AG04450 (cell line): ENCODE measurements around the gene AKAP5. TPM values are rescaled to one million over a fixed set of nuclear protein-coding genes. Genes with fewer than 3 reads are reported as not detected.

Experiments used
- CTCF ChIA-PET: fragments of 300-600, 350-600 bp; formaldehyde crosslinking; extraction: SDS; loops from one replicate; lab custom pipeline; 2022; ENCODE audit warnings: antibody characterized with exemption, inconsistent platforms; lab: Charles Lee
- POLR2A ChIA-PET: fragments of 350-600 bp; formaldehyde crosslinking; extraction: SDS; loops from one replicate; lab custom pipeline; 2021; ENCODE audit warnings: antibody characterized with exemption, inconsistent platforms; lab: Yijun Ruan, JAX
- DNase-seq: peaks from one replicate; pipeline ENCODE4 v3.0.0-alpha.2; 2011; ENCODE audit warnings: low read depth, low spot score
- H3K27ac ChIP-seq: one replicate; pipeline ENCODE4 v1.5.1; 2012; ENCODE audit warnings: low read depth, low read length, control low read depth
- H3K27me3 ChIP-seq: one replicate; pipeline ENCODE4 v1.6.0; 2012; ENCODE audit warnings: low read length; ENCODE audit not compliant: control insufficient read depth, insufficient read depth
- H3K4me3 ChIP-seq: 2 replicates; pipeline ENCODE4 v1.5.1; 2011; ENCODE audit warnings: mild to moderate bottlenecking, low read depth, low read length, control low read depth
- H3K9me3 ChIP-seq: 2 replicates; pipeline ENCODE4 v1.5.1; 2012; ENCODE audit warnings: low read length; ENCODE audit not compliant: control insufficient read depth, insufficient read depth
- polyA plus RNA-seq: library from polyadenylated mRNA; depleted of rRNA; stranded (reverse); fragments of >200 nt; gene quantifications from 2 replicates; pipeline ENCODE4 v1.2.3, GENCODE V29; 2011; rRNA removed
- TF ChIP-seq, protein P1 (sequence below): IDR thresholded peaks from 2 replicates; pipeline ENCODE4 v1.5.1; 2011; ENCODE audit warnings: low read depth, low read length, control low read depth, inconsistent platforms

AKAP5 gene
- polyA plus RNA-seq, 1 experiment = 0.77 TPM

- Histone ChIP-seq H3K27ac (no peak overlapping the region), H3K9me3 (no peaks in the 10 kb centered on the region), H3K4me3 (no peak overlapping the region), H3K27me3 (no peaks in the 10 kb centered on the region)
- POLR2A ChIA-PET = interaction anchor here (1.0 to 1.2 kb wide), 2 partner anchors 14 to 22 kb away, joined by 3 read pairs; partner anchors contain the start of genes HSPA2, ZBTB1 and ZBTB25
- CTCF ChIA-PET = interaction anchor here (0.6 to 1.1 kb wide), 2 partner anchors 8 to 118 kb away, joined by 3 read pairs; no protein-coding TSS in a partner anchor
- DNase-seq = no peak
- TF ChIP-seq, protein P1, sequence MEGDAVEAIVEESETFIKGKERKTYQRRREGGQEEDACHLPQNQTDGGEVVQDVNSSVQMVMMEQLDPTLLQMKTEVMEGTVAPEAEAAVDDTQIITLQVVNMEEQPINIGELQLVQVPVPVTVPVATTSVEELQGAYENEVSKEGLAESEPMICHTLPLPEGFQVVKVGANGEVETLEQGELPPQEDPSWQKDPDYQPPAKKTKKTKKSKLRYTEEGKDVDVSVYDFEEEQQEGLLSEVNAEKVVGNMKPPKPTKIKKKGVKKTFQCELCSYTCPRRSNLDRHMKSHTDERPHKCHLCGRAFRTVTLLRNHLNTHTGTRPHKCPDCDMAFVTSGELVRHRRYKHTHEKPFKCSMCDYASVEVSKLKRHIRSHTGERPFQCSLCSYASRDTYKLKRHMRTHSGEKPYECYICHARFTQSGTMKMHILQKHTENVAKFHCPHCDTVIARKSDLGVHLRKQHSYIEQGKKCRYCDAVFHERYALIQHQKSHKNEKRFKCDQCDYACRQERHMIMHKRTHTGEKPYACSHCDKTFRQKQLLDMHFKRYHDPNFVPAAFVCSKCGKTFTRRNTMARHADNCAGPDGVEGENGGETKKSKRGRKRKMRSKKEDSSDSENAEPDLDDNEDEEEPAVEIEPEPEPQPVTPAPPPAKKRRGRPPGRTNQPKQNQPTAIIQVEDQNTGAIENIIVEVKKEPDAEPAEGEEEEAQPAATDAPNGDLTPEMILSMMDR = no peak
Observed at GRCh38 chr14:64518229-64518628, 52.9 kb downstream of the AKAP5 start.

DNA sequence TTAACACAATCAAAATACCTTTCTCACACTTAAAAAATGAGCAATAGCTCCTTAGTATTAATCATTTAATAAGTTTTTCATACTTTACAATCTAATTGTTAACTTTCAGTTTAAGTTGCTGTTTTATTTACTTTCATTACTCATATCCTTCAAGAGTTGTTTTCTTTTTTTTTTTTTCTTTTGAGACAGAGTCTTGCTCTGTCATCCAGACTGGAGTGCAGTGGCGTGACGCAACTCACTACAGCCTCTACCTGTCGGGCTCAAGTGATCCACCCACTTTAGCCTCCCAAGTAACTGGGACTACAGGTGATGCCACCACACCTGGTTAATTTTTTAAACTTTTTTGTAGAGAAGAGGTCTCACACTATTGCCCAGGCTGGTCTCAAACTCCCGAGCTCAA is 55.4 kb downstream of the AKAP5 start:
- DNase-seq = no peak
- no peaks in the 10 kb centered on the region for H3K9me3 ChIP-seq
- ChIA-PET CTCF (interaction anchor here (0.5 to 8.3 kb wide), 5 partner anchors 10 to 370 kb away, joined by 3 to 60 read pairs (median 9); partner anchors contain the start of gene HSPA2), POLR2A (no interaction called here)
- TF ChIP-seq, protein P1 = no peak
- H3K27me3 ChIP-seq = no peaks in the 10 kb centered on the region
- H3K4me3 ChIP-seq = no peak overlapping the region
- H3K27ac ChIP-seq = no peak overlapping the region

DNA sequence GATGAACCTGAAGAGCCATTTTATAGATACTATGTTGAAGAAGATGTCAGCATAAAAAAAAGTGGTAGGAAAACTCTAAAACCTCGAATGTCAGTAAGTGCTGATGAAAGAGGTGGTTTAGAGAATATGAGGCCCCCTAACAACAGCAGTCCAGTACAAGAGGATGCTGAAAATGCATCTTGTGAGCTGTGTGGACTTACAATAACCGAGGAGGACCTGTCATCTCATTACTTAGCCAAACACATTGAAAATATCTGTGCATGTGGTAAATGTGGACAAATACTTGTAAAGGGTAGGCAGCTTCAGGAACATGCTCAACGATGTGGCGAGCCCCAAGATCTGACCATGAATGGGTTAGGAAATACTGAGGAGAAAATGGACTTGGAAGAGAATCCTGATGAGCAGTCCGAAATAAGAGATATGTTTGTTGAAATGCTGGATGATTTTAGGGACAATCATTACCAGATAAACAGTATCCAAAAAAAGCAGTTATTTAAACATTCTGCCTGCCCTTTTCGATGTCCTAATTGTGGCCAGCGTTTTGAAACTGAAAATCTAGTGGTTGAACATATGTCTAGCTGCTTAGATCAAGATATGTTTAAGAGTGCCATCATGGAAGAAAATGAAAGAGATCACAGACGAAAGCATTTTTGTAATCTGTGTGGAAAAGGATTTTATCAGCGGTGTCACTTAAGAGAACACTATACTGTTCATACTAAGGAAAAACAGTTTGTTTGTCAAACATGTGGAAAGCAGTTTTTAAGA is 57.5 kb downstream of the AKAP5 start:
- Histone ChIP-seq H3K27ac (no peak overlapping the region), H3K27me3 (no peaks in the 10 kb centered on the region), H3K9me3 (no peaks in the 10 kb centered on the region), H3K4me3 (no peak overlapping the region)
- TF ChIP-seq, protein P1 = no peak
- DNase-seq = no peak
- CTCF ChIA-PET = interaction anchor here (0.6 to 8.3 kb wide), 5 partner anchors 12 to 114 kb away, joined by 7 to 60 read pairs (median 9); partner anchors contain the start of gene HSPA2
- POLR2A ChIA-PET = no interaction called here

Other genes with a start within 250 kb of the AKAP5 start
- 0.04 and 0.06 TPM in 2 replicates for gene ESR2, start 171.1 kb upstream of the AKAP5 start, polyA plus RNA-seq
- 30.7 and 31.6 TPM in 2 replicates for gene MTHFD1, start 77.1 kb upstream of the AKAP5 start, polyA plus RNA-seq
- 6.3 and 7.3 TPM in 2 replicates for gene ZBTB25, start 38.3 kb downstream of the AKAP5 start, polyA plus RNA-seq
- 30.2 and 42.1 TPM in 2 replicates for gene ZBTB1, start 39.3 kb downstream of the AKAP5 start, polyA plus RNA-seq
- 18.2 and 21.4 TPM in 2 replicates for gene HSPA2, start 75.2 kb downstream of the AKAP5 start, polyA plus RNA-seq
- 0.31 and 0.38 TPM in 2 replicates for gene PPP1R36, start 84.5 kb downstream of the AKAP5 start, polyA plus RNA-seq
- gene PLEKHG3, start 238.9 kb downstream of the AKAP5 start, polyA plus RNA-seq = 6.4 and 6.6 TPM in 2 replicates